Activated effector memory CD4-positive, alpha-beta T cell treated with Interleukin-2 at 50 U/mL for 16 hours (primary cell): ENCODE measurements around the gene SMIM35.

ENCODE experiments used
- DNase-seq: peaks from one replicate; pipeline ENCODE4 v3.0.0-alpha.2; 2020

Gene SMIM35

DNA sequence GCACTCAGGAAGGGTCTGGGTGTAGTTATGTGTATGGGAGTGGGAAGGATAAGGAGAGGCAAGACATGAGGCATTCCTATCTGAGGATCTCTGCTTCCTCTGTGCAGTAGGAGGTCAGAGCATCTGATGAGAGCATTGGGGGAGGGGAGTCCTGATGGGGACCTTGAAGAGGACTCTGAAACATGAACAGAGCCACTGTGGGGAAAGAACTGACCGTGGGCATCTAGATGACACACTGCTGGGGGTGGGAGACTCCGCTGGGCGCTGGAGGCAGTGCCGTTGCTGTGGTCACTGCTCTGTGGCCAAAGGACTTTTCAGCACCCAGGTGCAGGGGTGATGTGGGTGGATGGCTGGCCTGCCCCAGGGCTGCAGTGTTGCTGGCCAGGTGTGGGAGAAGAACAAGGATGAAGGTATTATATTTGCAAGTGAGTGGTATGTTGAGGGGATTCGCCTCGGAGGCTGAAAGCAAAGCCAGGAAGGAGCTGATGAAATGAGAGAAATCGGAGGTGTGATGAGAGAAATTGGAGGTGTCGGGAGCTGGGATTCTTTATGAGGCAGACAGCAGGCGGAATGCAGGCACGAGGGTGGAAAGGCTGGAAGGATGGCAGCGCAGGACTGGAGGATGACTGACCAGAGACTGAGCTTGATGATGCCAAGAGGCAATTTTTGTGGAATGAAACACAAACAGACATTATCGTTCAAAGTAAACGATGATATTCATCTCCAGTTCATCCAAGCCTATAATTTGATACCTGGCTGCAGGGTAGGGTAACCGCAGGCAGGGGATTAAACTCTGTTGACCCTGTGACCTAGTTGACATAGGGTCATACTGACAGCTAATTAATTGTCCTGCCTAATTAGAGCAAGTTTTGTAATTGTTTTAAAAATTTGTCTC is 29.3 kb downstream of the SMIM35 start:
- DNase-seq = no peak

- DNase-seq = no peak
Measured at GRCh38 chr11:118056806-118057205, 30.0 kb downstream of the SMIM35 start.

- no peak for DNase-seq
Measured at GRCh38 chr11:118055966-118056365, 30.8 kb downstream of the SMIM35 start.

GRCh38 chr11:118054712-118055640 is 31.8 kb downstream of the SMIM35 start:
- DNase-seq = no peak

- no peak for DNase-seq
Measured at GRCh38 chr11:118052581-118053206, 34.1 kb downstream of the SMIM35 start.

- peak; percentile 70 for DNase-seq
Measured at GRCh38 chr11:118051611-118052461, 34.9 kb downstream of the SMIM35 start.

DNA sequence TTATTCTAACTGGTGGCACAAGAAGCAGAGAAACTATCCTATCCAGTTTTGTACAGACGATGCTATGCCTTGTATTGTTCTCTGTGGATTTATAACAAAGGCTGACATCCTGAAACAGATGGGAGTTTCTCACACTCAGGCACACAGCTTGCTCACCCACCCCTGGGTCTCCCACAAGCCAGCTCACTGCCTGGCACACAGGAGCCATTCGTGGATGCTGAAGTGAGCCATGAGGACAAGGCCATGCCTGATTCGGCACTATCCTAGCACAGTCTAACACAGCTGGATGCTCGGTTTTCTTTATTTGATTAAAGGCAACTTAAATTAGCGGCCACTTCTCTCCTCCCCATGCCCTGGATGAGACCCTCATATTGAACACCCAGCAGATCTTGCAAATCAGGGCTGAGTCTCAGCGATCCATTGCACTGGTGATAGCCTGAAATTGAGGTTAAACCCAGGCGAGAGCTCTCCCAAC is 35.6 kb downstream of the SMIM35 start:
- DNase-seq = no peak

DNA sequence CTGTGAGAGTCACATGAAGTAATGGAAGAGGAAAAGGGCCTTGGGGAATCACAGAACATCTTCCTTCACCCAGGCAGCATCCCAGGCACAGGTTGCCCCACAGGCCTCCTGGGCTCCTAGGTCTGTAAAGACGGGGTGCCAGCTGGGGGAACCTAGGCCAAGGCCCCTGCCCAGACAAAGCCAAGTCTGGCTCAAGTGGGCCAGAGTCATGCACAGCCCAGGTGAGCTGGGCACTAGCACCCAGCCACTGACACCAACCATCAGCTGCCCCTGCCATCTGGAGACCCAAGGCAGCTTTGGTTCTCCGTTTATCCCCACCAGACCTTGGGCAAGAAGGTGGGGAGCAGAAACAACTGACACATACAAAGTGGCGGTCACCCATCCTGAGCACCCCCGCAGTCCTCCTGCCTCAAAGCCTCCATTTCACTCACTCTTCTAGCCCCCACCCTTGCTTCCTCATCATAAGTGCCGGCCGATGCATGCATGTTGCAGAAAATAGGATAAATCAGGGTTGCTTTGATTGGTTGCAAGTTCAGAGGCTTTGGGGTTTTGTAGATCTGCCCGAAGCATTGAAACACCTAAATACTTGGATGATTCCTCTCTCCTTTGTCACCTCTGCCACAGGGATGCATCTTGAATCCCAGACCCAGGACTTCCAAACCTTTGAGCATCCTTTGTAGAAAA is 36.4 kb downstream of the SMIM35 start:
- no peak for DNase-seq

DNA sequence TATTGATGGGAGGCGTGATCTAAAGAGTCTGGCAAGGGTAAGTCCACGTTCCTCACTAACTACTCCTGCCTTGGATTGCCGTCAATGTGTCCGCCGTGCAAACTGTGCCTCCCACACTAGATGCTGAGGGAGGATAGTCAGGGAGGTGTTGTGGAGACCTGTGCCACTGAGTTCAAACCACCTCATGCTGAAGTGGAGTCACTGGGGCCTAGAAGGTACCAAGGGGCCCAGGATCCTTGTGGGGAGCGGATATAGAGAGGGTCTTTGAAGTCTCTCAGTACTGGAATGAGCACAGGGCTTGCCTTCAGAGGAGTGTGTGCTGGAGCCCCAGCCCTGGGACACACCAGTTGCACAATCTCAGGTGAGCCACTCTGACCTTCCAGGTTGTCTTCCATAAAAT is 37.0 kb downstream of the SMIM35 start:
- DNase-seq = no peak

DNA sequence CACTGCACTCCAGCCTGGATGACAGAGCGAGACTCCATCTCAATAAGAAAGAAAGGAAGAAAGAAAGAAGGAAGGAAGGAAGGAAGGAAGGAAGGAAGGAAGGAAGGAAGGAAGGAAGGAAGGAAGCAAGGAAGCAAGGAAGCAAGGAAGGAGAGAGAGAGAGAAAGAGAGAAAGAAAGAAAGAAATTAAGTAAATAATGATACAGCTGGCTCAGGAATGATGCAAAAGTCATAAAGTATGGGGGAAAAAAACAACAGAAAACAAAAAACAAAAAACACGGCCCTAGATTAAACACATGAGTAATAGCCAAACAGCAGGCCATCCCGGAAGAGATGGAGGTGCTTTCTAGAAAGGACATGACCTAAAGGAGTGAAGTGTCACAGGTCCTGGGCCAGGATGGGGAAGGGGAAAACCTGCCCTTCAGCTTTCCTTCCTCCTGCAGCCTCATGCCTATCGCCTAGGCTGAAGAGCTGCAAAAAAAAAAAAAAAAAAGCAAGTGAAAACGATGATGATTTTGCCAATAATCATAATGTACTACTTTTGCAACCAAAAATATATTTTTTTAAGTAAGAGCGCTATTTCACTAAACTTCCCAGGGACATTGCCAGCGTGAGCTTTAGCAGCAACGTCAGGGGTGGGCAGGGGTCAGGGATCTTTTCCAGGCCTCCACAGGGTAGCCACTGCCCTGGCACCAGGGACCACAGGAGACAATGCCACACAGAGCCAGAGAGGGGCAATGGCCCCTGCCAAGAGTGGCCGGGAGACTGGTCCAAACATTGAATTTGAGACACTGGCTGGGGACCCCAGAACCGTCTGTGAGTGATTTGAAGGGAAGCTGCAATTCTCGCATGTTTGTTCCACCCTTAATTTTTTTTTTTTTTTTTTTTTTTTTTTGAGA is 38.0 kb downstream of the SMIM35 start:
- DNase-seq = no peak

DNA sequence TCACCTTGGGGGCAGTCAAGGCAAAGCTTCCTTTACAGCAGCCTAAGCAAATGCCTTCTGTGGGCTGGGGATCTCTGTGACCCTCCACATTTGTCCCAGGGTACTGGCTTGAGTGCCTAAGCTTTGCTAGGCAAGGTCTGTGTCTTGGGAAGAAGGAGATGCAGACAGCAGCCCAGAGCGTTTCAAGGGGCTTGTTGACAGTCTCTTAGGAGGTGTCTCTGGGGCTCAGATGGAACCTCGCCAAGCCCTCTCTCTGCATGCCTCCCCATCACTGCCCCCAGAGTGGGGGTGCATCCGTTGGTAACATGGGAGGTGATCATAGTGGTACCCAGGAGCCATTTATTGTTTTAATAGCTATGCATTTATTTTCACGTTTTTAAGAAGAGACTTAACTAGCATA is 39.0 kb downstream of the SMIM35 start:
- DNase-seq = no peak

GRCh38 chr11:118046964-118047700 is 39.6 kb downstream of the SMIM35 start:
- no peak for DNase-seq

DNA sequence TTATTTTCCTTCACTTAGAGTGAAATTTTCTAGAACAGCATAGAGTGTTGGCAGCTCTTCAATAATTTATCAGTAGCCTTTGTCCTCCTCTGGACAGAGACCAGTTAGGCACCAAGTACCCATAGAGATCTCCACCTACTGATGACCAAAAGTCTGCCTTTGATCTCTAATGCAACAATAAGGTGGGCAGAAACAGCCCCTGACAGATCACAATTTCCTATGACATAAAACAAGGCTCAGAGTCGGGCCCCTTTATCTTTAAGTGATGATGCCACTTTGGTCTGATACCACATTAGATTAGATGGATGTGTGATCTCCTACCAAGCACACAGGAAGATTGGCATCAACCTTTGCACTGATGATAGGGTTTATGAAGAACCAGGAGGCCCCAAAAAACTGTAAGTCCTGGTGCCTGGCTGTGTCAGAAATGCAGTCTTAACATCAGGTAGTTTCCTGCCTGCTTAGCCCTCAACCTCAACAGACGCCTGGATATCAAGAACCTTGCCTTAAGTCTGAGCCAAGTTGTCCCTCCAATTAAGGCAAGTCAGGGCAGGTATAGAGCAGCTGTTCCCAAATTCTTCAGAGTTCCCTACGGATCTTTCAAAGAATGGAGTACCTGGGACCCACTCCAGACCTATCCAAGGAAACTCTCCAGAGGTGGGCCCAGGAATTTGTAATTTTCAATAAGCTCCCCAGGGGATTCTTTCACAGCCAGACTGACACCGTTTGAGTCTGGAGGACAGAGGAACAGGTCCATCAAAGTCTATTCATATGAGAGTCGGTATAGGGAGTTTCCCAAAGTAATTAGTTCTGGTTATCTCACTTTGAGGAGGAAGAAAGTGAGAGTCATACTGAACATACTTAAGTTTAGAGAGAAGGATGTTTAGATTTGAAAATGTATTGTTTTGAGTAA is 40.5 kb downstream of the SMIM35 start:
- peak; percentile 24 for DNase-seq

- no peak for DNase-seq
Measured at GRCh38 chr11:118045191-118045590, 41.6 kb downstream of the SMIM35 start.

GRCh38 chr11:118042796-118043195 is 44.0 kb downstream of the SMIM35 start:
- DNase-seq = no peak

DNA sequence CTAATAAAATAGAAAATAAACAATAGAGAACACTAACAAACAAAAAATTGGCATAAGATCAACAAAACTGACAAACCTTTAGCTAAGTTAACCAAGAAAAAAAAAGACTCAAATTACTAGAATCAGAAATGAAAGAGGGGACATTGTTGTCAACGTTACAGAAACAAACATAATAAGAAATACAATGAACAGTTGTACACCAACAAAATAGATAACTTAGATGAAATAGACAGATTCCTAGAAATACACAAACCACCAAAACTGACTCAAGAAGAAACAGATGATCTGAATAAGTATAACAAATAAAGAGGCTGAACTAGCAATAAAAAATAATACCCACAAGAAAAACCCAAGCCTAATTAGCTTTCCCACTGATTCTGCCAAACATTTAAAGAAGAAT is 44.6 kb downstream of the SMIM35 start:
- DNase-seq = no peak

DNA sequence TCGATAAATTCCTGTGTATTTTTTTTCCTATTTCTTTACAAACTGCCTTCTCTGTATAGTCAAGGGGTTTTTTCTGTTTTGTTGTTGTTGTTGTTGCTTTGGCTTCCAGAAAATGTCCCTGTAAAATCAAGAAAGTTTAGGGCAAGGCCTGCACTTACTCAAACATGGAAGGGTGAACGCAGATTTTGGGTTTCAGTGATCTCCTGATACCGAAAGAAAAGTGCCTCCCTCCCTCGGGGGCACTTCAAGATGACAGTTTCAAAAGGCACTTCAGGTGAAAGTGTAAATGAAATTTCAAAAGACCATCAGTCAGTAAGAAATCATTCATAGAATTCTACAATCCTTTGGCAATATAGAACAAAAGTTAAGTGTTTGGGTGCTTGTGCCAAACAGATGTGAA is 53.3 kb downstream of the SMIM35 start:
- DNase-seq = no peak

DNA sequence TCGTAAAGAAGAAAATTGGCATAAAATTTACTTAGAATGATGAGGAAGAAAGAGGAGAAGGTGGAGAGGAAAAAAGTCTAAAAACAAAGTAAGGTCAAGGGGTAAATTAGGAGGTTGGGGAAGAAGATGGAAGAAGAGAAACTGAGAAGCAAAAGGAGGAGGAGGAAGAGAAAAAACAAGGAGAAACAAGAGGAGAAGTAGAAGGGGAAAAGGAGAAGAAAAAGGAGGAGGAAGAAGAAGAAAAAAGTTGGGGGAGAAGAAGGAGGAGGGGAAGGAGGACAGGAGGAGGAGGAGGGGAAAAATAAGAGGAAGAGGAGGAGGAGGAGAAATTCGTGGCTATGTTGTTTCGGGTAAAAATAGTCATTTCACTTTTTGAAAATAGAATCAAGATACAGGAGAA is 58.1 kb downstream of the SMIM35 start:
- DNase-seq = no peak

DNA sequence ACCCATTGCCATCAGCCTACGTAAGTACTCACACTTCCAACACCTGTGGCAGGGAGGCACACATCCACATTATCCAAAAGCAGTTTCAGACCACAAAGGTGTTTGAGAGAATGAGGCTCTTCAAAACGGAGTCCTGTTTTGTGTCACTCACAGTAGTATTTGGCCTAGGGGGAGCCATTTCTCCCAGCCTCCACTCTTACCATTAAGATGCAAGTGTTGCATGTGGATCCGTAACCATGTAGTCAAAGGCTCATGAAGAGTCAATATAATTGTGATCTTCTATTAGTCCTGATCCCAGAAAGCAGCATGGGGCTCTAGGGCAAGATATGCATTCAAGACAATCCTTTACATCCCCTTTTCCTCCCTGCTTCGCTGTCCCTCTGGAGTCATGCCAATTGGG is 59.1 kb downstream of the SMIM35 start:
- DNase-seq = no peak
